ENCODE measurements around the gene RALGPS2.
A peak's percentile ranks its signal among the peaks of the same experiment; 100 is the strongest.

RALGPS2 gene

GRCh38 chr1:178926046-178926445 is 201.0 kb downstream of the RALGPS2 start:
- H3K27ac ChIP-seq = no peak overlapping the region
- no peak overlapping the region for H3K4me3 ChIP-seq (ENCODE audit: low read depth, low read length)
- H3K36me3 ChIP-seq (replicated peaks) = no peaks in the 10 kb centered on the region
- H3K27me3 ChIP-seq (replicated peaks) = no peaks in the 10 kb centered on the region
- in situ Hi-C loops (cut with HindIII; ENCODE audit: low pct_ligation_motif_present, low sequenced_read_pairs) = no loop called here
- DNase-seq = no peak
- TF ChIP-seq, protein P1, sequence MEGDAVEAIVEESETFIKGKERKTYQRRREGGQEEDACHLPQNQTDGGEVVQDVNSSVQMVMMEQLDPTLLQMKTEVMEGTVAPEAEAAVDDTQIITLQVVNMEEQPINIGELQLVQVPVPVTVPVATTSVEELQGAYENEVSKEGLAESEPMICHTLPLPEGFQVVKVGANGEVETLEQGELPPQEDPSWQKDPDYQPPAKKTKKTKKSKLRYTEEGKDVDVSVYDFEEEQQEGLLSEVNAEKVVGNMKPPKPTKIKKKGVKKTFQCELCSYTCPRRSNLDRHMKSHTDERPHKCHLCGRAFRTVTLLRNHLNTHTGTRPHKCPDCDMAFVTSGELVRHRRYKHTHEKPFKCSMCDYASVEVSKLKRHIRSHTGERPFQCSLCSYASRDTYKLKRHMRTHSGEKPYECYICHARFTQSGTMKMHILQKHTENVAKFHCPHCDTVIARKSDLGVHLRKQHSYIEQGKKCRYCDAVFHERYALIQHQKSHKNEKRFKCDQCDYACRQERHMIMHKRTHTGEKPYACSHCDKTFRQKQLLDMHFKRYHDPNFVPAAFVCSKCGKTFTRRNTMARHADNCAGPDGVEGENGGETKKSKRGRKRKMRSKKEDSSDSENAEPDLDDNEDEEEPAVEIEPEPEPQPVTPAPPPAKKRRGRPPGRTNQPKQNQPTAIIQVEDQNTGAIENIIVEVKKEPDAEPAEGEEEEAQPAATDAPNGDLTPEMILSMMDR (IDR thresholded peaks at IDR 0.05; ENCODE audit: low read depth, low read length, missing control alignments) = no peak

DNA sequence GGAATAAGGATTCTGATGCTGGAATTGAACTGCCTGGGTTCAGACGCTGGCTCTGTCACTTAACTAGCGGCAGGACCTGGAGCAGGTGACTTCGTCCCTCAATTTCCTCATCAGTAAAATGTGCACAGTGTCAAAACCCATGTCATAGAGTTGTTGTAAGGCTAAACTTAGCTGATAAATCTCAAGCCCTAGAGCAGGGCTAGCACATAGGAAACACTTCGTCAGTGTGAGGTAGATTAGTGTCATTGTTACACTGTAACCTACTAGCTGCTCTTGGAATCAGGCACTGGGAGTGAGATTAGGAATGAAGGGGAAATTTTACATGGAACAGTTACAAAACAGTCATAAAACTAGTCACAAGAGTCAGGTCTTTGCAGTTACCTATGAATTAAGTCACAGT is 202.0 kb downstream of the RALGPS2 start:
- Histone ChIP-seq H3K36me3 (replicated peaks) (no peaks in the 10 kb centered on the region), H3K27ac (no peak overlapping the region), H3K4me3 (ENCODE audit: low read depth, low read length) (no peak overlapping the region), H3K27me3 (replicated peaks) (no peaks in the 10 kb centered on the region)
- in situ Hi-C loops (cut with HindIII; ENCODE audit: low pct_ligation_motif_present, low sequenced_read_pairs) = no loop called here
- DNase-seq = no peak
- TF ChIP-seq, protein P1 (IDR thresholded peaks at IDR 0.05; ENCODE audit: low read depth, low read length, missing control alignments) = no peak

- Histone ChIP-seq H3K27ac (no peak overlapping the region), H3K4me3 (ENCODE audit: low read depth, low read length) (no peak overlapping the region), H3K27me3 (replicated peaks) (no peaks in the 10 kb centered on the region), H3K36me3 (replicated peaks) (no peaks in the 10 kb centered on the region)
- DNase-seq = no peak
- in situ Hi-C loops (cut with HindIII; ENCODE audit: low pct_ligation_motif_present, low sequenced_read_pairs) = no loop called here
- TF ChIP-seq, protein P1 (IDR thresholded peaks at IDR 0.05; ENCODE audit: low read depth, low read length, missing control alignments) = no peak
Observed at GRCh38 chr1:178928041-178928440, 203.0 kb downstream of the RALGPS2 start.

DNA sequence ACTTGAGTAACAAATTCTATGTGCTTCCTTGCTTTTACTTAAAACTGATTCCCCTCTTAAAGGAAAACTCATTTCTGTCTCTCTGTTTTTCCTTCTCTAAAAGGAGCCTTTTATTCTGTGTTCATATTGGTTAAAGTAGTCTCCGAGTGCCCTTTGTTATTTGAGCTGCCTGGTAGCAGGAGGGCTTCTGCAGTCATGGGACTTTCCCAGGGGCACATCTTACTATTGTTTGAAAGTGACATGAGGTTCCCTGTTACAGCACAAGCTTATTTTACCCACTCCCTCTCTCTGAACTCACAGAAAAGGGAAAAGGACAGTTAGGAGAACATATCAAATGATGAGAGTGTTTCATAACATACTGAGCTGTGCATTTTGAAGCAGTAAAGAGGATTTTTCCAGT is 203.9 kb downstream of the RALGPS2 start:
- Histone ChIP-seq H3K36me3 (replicated peaks) (no peaks in the 10 kb centered on the region), H3K4me3 (ENCODE audit: low read depth, low read length) (no peak overlapping the region), H3K27me3 (replicated peaks) (no peaks in the 10 kb centered on the region), H3K27ac (no peak overlapping the region)
- DNase-seq = no peak
- TF ChIP-seq, protein P1 (IDR thresholded peaks at IDR 0.05; ENCODE audit: low read depth, low read length, missing control alignments) = no peak
- in situ Hi-C loops (cut with HindIII; ENCODE audit: low pct_ligation_motif_present, low sequenced_read_pairs) = no loop called here

DNA sequence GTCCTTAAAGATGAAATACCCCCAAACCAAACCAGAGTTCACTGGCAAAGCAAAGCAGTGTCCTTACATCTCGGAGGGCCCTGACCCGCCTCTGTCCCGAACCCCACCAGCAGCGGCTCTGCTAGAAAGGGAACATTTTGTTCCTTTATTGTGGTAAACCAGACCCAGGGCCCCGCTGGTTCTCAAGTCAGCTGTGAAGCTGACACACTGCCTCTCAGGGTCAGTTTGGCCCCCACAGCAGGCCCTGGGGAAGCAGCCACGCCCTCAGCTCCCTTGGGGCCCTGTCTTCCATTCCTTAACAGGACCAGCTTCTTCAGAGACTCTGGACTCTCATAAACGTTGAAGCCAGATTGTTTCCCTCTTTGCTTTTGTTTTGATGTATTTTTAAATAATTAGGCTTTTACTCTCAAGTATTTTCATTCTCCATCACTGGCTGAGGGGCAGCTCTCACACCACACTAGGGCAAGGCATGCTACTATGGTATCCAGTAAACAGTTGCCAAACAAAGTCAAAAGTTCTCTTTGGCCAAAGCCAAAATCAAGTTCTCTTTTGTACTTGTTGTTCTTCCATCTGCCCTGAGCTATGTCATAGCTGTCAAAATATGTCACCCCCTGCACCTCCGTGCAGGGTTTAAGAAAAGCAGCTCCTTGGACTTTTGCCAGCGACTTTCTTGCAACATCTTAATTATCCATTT is 207.0 kb downstream of the RALGPS2 start:
- Histone ChIP-seq H3K4me3 (ENCODE audit: low read depth, low read length) (no peak overlapping the region), H3K36me3 (replicated peaks) (no peaks in the 10 kb centered on the region), H3K27me3 (replicated peaks) (no peaks in the 10 kb centered on the region), H3K27ac (no peak overlapping the region)
- in situ Hi-C loops (cut with HindIII; ENCODE audit: low pct_ligation_motif_present, low sequenced_read_pairs) = no loop called here
- TF ChIP-seq, protein P1 (IDR thresholded peaks at IDR 0.05; ENCODE audit: low read depth, low read length, missing control alignments) = no peak
- peak; percentile 55 for DNase-seq

DNA sequence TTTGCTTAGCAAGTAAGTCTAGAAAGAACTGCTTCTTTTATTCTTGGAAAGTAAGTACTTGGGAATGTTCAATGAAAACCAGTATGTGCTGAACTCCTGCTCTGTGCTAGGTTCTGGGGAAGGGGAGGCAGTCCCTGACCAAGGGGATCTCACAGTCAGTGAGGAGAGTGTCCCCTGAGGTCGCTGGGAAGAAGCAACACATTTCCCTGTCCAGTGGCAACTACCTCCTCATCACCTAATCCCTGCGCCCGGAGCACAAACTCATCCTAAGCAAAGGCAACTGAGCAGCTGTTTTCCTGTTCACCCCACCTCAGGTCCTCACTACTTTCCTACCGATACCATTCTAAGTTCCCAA is 207.5 kb downstream of the RALGPS2 start:
- no peak overlapping the region for H3K27ac ChIP-seq
- in situ Hi-C loops (cut with HindIII; ENCODE audit: low pct_ligation_motif_present, low sequenced_read_pairs) = no loop called here
- H3K36me3 ChIP-seq (replicated peaks) = no peaks in the 10 kb centered on the region
- H3K4me3 ChIP-seq (ENCODE audit: low read depth, low read length) = no peak overlapping the region
- TF ChIP-seq, protein P1 (IDR thresholded peaks at IDR 0.05; ENCODE audit: low read depth, low read length, missing control alignments) = no peak
- DNase-seq = no peak
- no peaks in the 10 kb centered on the region for H3K27me3 ChIP-seq (replicated peaks)

Data from brain microvascular endothelial cell (primary cell).